GM19351 (cell line): ENCODE results near the gene MPEG1.
A peak's percentile ranks its signal among the peaks of the same experiment; 100 is the strongest.

ENCODE experiments used
- ATAC-seq: cut with Tn5 transposase; IDR thresholded peaks from one replicate; pipeline ENCODE4 v1.9.1; 2021; ENCODE audit warnings: mild to moderate bottlenecking, moderate library complexity; ENCODE audit not compliant: unreplicated experiment

Gene MPEG1

DNA sequence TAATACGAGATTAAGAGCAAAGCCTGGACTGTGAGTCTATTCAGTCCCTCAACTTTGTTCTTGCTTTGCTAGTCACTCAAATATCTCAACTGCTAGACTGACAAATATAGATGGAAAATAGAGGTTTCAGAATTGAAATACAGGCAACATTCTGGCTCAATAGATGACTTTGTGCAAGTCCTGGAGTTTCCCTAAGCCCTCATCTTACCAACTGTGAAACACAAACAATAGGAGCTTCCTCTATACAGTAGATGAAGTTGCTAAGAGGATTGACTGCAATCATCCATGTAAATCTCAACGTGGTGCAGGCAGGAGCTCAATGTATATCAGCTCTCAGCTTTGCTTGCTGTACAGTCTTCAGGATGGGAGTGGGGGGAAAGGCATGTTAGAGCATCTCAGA, 6.2 kb upstream of the MPEG1 start:
- no peak for ATAC-seq

DNA sequence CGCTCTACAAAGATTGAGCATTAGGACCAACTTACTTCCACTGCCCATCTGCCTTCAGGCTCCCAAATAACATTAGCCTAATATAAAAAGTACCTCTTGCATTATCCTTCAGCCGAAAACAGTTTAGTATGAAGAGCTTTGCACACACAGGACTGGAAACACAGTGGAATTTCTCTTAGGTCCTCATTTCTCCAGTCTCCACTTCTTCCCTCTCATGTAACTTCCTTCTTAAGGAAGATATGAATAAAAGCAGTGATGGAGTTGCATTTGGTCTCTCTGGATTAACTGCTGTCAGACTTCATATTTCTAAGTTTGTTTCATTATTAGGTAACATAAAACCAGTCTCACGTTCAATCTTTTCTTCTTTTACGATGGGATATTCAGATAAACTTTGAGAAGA, 5.6 kb upstream of the MPEG1 start:
- no peak for ATAC-seq

DNA sequence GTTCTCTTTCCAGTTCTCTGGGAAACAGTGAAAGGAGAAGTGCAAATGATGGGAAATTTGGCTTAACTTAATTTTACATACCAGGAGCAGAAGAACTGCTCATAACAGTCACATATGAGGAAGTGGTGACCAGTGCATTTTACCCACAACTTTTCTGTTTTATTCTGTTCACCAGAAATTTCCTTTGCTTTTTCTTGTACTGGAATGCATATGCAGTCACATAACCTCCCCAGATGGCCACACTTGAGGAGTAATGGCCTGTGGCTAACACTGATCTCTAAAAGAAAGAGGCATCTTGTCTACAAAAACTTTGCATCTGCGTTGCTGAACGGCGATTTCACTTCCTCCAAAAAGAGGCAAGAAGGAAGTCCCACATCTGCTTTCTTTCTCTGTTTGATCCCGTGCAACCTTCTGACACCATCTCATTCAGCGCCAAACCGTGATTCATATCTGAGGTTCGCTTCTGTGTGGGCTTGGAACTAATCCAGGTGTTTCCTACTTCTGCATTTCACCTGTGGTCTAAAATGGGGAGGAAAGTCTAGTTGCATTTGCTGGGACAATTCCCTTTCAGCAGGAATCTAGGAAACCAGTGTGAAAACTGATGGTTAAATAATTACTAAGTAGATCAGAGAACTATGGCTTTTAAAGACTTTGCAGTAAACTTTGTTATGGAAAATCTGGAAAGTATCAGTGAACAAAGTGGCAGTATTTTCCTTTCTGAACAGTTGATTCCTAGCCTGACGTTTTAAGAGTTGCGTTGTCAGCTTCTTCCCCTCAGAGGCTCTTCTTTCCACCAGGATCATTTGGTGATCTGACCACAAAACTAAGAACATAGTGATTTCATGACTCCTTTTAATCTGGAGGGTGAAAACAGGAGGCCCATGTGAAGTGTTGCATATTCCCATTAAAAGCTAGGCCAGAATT, 4.2 kb upstream of the MPEG1 start:
- peak; percentile 82 for ATAC-seq

DNA sequence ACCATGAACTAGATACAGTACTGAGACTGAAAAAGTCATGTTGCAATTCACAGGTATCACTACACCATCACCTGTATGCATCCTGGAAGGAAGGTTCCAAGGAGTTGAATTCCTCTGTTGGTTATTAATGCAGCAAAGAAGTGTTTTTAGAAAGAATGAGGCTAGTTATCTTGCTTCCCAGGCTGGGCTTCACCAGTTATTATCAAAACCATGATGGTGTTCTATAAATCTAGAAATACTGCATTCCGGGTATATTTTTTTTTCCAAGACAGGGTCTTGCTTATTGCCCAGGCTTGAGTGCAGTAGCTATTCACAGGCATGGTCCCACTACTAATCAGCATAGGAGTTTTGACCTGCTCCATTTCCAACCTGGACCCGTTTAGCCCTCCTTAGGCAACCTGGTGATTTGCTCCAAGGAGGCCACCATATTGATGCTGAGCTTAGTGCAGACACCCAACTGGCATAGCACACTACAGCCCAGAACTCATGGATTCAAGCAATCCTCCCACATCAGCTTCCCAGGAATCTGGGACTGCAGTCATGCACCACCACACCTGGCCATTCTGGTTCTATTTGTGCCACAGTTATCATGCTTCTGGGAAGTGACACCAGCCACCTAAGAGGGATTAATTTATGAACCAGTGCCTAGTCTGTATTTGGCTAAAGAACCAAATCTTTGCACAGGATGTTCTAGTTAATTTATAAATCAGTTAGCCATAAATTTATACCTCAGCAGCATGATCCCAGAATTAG, 1.6 kb upstream of the MPEG1 start:
- ATAC-seq: no peak

DNA sequence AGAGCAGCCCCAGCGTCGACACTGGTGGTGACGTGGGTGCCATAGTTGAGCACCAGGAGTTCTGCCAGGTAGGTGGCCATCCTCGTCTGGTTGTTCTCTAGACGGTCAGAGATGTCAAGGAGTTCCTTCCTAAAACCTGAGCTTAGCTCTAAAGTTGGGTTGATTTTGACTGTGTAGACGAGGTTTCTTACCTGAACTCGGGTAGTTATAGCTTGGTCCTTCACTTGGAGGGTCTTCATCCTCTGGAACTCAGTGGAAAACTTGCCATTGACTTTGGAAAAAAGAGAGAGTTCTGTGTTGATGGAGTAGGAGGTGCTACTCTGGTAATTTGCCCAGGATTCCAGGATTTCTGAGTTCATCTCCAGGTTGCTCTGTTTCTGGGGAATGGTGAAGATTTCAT, 505 bp downstream of the MPEG1 start:
- no peak for ATAC-seq

DNA sequence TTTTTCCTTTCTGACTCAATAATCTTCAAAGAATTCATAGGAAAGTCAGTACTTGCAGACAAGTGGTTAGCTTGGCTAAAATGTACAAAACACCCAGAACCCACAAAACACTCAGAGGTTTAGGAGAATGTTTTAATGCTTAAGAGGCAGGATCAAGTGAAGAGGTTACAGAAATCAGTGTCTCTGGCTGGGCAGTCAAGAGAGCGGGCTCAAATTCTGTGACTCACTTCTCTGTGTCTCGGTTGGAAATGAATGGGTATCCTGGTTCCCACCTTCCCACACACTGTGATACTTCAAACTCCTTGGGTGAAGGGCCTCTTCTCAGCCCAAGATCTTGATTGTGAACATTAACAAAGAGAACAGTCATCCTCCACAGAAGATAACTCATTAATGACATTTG, 3.8 kb downstream of the MPEG1 start:
- no peak for ATAC-seq

DNA sequence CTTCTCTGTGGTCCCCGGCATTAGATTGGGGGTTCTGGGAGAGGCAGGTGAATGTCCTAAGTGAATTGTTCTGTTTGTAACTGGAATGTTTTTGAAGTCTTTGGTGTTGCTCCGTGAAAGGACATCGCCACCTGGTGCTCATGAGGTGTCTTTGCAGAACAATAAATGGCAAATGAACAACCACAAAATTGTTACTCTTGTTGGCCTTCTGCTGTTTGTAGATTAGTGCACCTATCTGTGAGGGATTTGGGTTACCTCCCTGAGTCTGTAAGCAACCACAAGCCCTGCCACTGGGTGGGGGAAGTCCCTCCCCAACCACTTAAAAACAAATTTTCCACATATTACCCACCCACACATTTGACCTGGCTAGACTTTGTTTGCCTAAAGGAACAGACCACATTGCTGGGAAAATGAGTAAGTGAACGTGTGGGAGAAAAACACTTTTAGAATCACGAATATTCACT, 4.7 kb downstream of the MPEG1 start:
- ATAC-seq: peak; percentile 74

DNA sequence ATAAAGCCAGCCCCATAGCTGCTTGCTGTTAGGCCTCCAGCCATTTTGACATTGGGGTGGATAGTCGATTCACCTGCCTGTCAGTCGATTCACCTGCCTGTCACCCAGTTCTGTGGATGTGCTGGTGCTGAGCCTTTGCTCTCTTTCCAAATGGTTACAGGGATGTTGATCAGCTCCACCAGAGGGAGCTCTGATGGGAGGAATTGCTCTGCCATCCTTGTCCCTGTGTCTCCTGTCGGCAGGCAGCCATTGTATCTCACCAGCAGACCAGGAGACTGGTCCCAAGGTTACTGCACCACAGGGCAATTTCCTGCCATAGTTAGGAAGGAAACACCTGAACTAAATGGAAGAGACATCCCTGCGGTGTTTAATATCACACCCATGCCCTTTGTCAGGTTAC, 6.1 kb downstream of the MPEG1 start:
- ATAC-seq: no peak

DNA sequence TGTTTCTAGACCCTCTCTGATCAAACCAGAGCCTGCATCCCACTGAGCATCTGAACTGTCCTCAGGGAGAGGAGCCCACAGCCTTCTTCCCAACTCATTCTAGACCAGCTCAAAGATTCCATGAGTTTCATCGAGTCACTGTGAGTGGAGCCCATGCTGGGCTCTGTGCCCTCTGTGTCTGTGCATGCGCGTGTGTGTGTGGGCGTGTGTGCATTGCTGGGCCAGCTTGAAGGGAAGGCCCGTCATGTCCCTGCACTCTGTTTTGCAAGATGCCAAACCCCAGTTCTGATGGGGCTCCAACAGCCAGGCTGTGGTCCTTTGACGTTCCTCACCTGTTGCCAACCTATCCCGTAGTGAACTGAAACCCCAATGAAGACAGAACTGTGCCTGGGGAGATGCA, 7.1 kb downstream of the MPEG1 start:
- no peak for ATAC-seq

DNA sequence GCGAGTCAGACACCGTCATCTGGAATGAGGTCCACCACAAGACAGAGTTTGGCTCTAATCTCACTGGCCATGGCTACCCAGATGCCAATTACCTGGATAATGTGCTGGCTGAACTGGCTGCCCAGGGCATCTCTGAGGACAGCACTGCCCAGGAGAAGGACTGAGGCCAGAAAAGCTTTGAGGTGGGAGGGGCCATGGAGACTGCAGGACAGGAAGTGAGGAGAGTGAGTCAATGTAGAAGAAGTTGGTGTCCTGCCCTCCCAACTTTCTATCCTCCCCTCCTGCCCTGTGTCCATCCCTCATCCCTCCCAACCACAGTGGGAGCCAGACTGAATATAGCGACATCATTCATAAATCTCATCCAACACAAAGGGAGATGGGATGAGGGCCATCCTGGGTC, 8.0 kb downstream of the MPEG1 start:
- no peak for ATAC-seq

DNA sequence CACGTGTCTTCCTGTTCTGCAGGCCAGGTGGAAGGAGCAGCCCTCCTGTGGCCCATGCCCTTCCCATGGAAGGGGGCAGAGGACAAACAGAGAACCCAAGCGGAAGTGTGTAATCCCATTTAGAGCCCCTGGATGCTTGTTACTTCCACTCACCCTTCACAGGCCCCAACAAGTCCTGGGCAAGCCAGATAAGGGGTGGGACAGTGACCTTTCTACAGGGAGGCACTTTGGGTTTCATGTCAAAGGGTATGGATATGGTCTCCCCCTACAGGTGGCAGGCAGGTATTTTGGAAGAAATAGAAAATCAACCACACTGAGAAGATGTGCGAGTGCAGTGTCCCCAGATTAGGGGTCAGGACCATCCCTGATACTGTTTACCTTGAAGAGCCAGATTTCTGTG, 11.4 kb downstream of the MPEG1 start:
- ATAC-seq: no peak

DNA sequence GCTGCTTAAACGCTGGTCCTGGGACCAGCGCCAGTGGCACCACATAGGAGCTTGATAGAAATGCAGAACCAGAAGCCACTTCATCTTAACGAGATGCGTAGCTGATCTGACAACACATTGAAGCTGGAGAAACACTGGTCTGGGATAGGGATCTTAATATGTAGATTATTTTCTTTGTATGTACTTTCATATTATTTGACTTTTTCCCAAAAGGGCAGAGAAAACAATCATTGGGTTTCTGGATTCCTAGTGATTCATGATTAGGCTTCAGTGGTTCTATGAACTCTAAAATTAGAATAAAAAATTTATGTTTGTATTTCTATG, 12.3 kb downstream of the MPEG1 start:
- ATAC-seq: peak; percentile 49

DNA sequence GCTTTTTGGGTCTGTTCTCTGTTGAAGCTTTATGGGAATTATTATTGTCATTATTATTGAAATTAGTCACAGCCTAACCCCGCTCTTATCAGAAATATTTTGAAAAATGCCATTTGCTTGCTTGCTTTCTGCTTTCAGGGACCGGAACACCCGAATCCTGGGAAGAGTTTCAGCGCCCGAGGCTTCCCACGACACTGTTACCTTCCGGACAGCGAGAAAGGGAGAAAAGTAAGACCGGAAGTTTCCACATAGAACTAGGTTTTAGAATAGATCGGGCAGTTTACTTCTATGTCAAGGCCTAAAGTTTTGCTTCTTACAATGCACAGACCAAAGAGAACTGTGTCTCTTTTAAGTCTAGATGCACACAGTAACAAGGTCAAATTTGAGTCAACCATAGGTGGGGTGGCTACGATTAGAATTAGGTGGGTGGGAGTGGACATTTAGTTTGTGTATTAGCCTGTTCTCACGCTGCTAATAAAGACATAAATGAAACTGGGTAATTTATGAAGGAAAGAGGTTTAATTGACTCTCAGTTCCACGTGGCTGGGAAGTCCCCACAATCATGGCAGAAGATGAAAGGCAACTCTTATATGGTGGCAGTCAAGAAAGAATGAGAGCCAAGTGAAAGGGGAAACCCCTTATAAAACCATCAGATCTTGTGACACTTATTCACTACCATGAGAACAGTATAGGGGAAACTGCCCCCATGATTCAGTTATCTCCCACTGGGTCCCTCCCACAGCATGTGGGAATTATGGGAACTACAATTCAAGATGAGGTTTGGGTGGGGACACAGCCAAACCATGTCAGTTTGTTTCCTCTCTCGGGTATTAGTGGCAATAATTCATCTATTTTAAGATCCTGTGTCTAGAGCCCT, 12.9 kb downstream of the MPEG1 start:
- ATAC-seq: peak; percentile 58

DNA sequence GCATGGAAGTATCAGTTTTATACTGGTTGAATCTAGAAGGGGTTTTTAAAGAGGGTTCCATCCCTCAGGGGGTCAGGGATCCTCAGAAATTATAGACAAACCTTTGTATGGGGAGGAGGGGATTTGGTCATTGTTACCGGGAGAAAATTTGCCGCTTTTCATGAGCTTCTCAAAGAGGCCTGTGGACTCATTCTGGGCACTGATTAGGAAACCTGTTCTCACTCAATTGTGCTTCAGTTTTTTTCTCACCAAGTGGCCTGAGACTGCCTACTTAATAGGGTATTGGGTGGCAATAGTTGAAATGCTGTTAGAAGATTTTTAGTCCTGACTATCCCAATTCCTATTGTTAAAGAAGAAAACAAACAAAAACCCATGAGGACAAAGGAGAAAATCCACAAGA, 14.0 kb downstream of the MPEG1 start:
- no peak for ATAC-seq

DNA sequence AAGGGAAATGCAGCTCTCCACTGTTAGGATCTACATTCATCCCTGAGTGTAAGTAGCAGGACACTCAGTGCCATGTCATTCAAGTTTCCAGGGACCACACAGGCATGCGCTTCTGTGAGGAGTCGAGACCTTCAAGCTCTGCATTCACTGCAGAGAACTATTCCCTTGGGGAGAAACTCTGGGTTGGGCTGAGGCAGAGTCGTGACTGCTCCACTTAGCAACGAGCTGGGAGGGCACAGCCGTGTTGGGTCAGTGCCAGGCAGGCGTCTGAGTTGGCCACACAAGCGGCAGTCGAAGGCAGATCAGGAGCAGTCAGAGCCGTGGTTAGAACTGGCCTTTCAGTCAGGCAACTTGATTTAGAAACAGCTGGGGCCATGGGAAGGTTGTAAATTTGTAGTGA, 14.7 kb downstream of the MPEG1 start:
- no peak for ATAC-seq

DNA sequence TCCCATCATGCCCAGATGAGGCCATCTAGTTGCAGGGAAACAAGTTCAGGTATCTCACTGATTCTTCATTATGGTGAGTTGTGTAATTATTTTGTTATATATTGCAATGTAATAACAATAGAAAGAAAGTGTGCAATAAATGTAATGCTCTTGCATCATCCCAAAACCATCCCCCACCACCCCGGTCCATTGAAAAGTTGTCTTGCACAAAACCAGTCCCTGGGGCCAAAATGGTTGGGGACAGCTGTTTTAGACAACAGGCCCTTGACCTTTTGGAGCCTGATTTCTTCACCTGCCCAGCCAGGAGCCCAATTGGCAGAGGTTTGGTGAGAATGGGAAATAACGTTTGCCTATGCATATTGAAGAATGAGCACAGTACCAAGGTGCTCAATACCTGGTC, 15.9 kb downstream of the MPEG1 start:
- no peak for ATAC-seq

DNA sequence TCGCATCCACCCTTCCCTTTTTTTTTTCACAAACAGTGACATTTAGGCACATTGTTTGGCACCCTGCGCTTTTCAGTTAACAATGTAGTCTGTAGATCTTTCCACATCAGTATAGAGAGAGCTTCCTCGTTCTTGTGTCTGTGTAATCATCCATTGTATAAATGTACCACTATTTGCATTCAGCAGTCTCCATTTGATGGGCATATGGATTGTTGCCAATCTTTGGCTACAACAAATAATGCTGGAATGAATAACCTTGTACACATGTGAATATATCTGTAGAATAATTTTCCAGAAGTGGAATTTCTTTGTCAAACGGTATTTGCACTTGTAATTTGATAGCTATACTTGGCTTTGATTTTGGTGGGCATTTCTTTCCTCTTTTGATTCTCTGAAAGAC, 17.1 kb downstream of the MPEG1 start:
- no peak for ATAC-seq

DNA sequence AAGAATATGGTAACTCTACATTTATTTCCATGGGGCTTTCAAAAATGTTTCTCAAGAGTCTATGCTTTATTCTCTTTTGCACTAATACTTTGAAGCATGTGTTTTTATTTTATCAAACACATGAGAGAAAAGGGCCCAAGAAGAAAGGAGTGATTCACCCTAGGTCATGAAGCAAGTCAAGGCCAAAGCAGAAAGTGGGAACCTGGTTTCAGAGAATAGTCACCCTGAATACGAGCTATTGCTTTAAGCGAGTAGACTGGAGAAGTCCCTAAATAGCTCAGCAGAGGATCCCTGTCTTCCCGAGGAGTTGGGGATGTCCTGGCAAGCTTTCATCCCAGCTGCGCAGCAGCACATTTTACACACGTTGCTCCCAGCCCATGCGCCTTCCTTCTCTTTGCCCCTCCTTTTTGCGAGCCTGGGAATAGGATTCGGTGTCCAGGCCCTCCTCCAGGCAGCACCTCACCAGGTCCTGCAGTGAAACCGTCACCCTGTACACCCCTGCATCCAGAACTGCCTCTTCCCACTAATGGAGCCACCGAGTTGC, 19.1 kb downstream of the MPEG1 start:
- no peak for ATAC-seq

DNA sequence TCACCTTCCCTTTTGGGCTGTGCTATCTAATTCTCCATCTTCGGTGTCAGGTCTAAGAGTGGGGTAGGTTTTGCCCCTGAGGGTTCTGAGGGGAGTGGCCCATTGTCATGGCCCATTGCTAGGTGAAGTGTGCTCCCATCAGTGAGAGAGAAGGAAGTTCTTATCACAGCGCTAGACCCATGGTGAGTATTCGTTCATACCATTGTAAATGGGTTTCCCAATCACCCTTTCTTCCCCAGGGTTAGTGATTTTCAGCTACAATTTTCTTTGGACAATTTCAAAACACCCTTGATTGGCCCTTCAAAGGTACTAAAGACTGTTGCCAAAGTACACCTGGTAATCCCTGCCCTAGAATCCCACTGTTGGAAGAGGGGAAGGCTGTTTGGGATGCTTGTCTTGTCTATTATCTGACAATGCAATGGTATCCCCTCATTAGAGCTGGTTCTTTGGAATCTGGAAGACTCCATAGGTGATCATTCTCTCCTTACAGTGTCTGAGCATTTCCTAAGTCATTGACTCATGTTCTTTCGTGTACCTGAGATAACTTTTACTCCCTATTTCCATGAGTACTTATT, 20.2 kb downstream of the MPEG1 start:
- ATAC-seq: no peak

DNA sequence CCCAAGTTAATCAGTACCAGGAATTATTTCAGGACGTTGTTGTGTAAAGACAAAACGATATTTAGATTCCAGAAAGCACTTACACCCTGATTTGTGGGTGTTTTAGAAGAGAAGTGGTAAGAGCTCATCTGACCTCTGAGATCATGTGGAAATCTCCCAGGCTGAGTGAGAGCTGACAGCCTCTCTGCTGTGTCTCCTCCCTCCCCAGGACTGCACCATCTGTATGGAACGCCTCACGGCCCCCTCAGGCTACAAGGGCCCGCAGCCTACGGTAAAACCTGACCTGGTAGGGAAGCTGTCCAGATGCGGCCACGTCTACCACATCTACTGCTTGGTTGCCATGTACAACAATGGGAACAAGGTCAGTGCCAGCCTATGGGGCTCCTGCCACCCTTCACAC, 20.8 kb downstream of the MPEG1 start:
- no peak for ATAC-seq

DNA sequence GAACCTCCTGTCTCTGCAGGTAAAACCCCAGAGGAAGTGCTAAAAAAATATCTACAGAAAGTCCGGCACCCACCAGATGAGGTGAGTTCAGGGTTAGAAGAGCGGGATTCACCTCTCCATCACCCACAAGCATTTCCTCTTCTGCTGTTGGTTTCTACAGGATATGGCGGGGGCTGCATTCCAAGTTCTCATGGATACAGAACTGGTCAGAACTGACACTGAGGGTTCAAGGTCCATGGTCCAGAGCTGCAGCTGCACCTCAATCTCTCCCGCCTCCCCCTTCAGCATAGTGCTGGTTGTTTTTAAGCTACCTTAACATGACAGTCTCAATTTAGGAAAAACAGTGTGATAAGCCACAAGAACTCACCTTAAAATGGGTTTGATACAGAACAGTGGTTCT, 21.6 kb downstream of the MPEG1 start:
- ATAC-seq: no peak
